Uterus (tissue), 2 donors: ENCODE measurements around the gene FGFRL1.

ENCODE experiments used
- POLR2A ChIP-seq, 2 donors: fragments of 450-650 bp; IDR thresholded peaks; one replicate each; pipeline ENCODE4 v1.6.1; 2016; ENCODE audit warnings: antibody characterized with exemption in 2 of 2, mild to moderate bottlenecking in 1 of 2, moderate library complexity in 1 of 2
- TF ChIP-seq, protein P1 (sequence below), 4 experiments: fragments of 200-600 bp in 2 of 4; fragments of 450-650 bp in 2 of 4; sonication (generic) in 2 of 4; IDR thresholded peaks; one replicate each; pipeline ENCODE4 v1.5.1; 2016 to 2019; ENCODE audit warnings: antibody characterized with exemption in 4 of 4, mild to moderate bottlenecking in 2 of 4, moderate library complexity in 1 of 4

DNA sequence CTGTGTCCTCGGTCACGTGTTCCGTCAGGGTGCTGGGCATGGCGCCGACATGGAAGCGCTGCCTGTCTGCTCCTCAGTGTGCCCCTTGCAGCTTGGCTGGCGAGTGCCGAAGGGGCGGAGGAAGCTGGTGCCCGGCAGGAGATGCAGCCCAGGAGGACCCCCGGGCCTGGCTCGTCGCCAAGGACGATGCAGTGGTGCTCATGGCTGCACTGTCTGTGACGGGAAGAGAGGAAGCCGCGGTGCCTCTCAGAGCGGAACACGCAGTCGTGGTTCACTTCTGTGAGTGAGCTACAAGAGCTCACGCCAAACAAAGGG lies 38.1 kb downstream of the FGFRL1 start:
- TF ChIP-seq, protein P1, sequence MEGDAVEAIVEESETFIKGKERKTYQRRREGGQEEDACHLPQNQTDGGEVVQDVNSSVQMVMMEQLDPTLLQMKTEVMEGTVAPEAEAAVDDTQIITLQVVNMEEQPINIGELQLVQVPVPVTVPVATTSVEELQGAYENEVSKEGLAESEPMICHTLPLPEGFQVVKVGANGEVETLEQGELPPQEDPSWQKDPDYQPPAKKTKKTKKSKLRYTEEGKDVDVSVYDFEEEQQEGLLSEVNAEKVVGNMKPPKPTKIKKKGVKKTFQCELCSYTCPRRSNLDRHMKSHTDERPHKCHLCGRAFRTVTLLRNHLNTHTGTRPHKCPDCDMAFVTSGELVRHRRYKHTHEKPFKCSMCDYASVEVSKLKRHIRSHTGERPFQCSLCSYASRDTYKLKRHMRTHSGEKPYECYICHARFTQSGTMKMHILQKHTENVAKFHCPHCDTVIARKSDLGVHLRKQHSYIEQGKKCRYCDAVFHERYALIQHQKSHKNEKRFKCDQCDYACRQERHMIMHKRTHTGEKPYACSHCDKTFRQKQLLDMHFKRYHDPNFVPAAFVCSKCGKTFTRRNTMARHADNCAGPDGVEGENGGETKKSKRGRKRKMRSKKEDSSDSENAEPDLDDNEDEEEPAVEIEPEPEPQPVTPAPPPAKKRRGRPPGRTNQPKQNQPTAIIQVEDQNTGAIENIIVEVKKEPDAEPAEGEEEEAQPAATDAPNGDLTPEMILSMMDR (IDR thresholded peaks at IDR 0.05) = no peak
- TF ChIP-seq POLR2A (IDR thresholded peaks at IDR 0.05) = no peak
